Gastroesophageal sphincter (tissue), 4 donors: Measurements from ENCODE around the gene WWC2. TPM values are rescaled to one million over a fixed set of nuclear protein-coding genes. Genes with fewer than 3 reads are reported as not detected.

Experiments
- ATAC-seq: fragments of 150-250 bp; one replicate; pipeline ENCODE4 v1.9.1; 2016; ENCODE audit warnings: mild to moderate bottlenecking, moderate library complexity
- H3K27ac ChIP-seq, 4 donors: fragments of 200-600 bp; sonication (generic) in 3 of 4; 1 replicate in 3 of 4; 2 replicates in 1 of 4; pipeline ENCODE4 v1.5.1; 2016 to 2019
- H3K27me3 ChIP-seq: fragments of 200-600 bp; sonication (generic); one replicate; pipeline ENCODE4 v1.5.1; 2019
- H3K36me3 ChIP-seq, 2 donors: fragments of 200-600 bp; sonication (generic); one replicate each; pipeline ENCODE4 v1.5.1; 2019; ENCODE audit warnings: control low read depth in 1 of 2
- H3K4me1 ChIP-seq, 3 donors: fragments of 200-600 bp; sonication (generic); 1 replicate in 2 of 3; 2 replicates in 1 of 3; pipeline ENCODE4 v1.5.1; 2016 to 2019; ENCODE audit warnings: control low read depth in 2 of 3
- H3K4me3 ChIP-seq, 2 donors: fragments of 200-600 bp; sonication (generic); one replicate each; pipeline ENCODE4 v1.5.1; 2019; ENCODE audit warnings: mild to moderate bottlenecking in 1 of 2, moderate library complexity in 1 of 2
- H3K9me3 ChIP-seq, 3 donors: fragments of 200-600 bp; sonication (generic); one replicate each; pipeline ENCODE4 v1.5.1; 2017 to 2019; ENCODE audit warnings: control low read depth in 2 of 3
- EP300 ChIP-seq: sonication (generic); formaldehyde crosslinking; IDR thresholded peaks from one replicate; pipeline ENCODE4 v1.6.1; 2017; ENCODE audit warnings: antibody characterized with exemption, mild to moderate bottlenecking
- POLR2A ChIP-seq, 2 donors: fragments of 450-650 bp; IDR thresholded peaks; one replicate each; pipeline ENCODE4 v1.6.1; 2017; ENCODE audit warnings: antibody characterized with exemption in 2 of 2, mild to moderate bottlenecking in 2 of 2, moderate library complexity in 1 of 2
- POLR2AphosphoS5 ChIP-seq: sonication (generic); formaldehyde crosslinking; IDR thresholded peaks from one replicate; pipeline ENCODE4 v1.6.1; 2017; ENCODE audit warnings: antibody characterized with exemption
- WGBS, 2 donors: methylation state at CpG; one replicate each; pipeline ENCODE4 v1.1.5; 2018; ENCODE audit warnings: low coverage in 1 of 2; 5-methylcytosine and 5-hydroxymethylcytosine counted together
- total RNA-seq, 4 donors: library from RNA; depleted of rRNA; stranded (reverse); fragments of >200 nt; gene quantifications; one replicate each; pipeline ENCODE4 v1.1.0, GENCODE V29; 2016
- TF ChIP-seq, protein P1 (sequence below), 4 experiments: fragments of 200-600 bp in 2 of 4; fragments of 450-650 bp in 2 of 4; sonication (generic) in 1 of 4; IDR thresholded peaks; one replicate each; pipeline ENCODE4 v1.5.1; 2017 to 2019; ENCODE audit warnings: antibody characterized with exemption in 4 of 4, mild to moderate bottlenecking in 2 of 4, moderate library complexity in 2 of 4

The WWC2 gene
- total RNA-seq, 4 donors from 2014 or later, result 23.0 to 42.0 (median 37.2) TPM

DNA sequence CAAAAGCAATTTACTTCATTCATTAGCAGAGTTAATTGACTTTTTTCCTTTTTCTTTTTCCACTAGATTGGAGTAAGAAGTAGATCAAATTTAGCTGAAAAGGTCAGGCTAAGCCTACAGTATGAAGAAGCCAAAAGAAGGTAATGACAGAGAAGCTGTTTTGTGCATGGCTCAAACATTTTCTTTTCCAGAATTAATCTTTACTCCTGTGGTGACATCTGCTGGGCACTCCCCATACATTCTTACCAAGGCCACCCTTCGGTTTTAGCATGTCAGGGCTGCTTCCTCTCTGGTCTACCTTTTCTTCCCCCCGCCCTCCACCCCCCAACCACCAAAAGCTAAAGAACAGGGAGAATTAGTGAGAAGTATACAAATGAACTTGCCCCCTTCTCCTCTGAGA lies 150.8 kb downstream of the WWC2 start:
- TF ChIP-seq EP300, result no peak
- TF ChIP-seq, protein P1, sequence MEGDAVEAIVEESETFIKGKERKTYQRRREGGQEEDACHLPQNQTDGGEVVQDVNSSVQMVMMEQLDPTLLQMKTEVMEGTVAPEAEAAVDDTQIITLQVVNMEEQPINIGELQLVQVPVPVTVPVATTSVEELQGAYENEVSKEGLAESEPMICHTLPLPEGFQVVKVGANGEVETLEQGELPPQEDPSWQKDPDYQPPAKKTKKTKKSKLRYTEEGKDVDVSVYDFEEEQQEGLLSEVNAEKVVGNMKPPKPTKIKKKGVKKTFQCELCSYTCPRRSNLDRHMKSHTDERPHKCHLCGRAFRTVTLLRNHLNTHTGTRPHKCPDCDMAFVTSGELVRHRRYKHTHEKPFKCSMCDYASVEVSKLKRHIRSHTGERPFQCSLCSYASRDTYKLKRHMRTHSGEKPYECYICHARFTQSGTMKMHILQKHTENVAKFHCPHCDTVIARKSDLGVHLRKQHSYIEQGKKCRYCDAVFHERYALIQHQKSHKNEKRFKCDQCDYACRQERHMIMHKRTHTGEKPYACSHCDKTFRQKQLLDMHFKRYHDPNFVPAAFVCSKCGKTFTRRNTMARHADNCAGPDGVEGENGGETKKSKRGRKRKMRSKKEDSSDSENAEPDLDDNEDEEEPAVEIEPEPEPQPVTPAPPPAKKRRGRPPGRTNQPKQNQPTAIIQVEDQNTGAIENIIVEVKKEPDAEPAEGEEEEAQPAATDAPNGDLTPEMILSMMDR (IDR thresholded peaks at IDR 0.05), result peak in 2 of 4 experiments; percentile 15 to 50
- Histone ChIP-seq H3K27ac (no peak overlapping the region), H3K36me3 (peaks cover 0 to 78% of the 10 kb centered on the region in 2 donors), H3K4me3 (no peak overlapping the region), H3K9me3 (no peaks in the 10 kb centered on the region), H3K27me3 (no peaks in the 10 kb centered on the region), H3K4me1 (peaks cover 0 to 12% (median 0%) of the 10 kb centered on the region in 3 donors)
- no peak for ATAC-seq
- 63 to 65% methylated on average over 1 to 2 of the region's 2 CpGs for WGBS, 2 donors

DNA sequence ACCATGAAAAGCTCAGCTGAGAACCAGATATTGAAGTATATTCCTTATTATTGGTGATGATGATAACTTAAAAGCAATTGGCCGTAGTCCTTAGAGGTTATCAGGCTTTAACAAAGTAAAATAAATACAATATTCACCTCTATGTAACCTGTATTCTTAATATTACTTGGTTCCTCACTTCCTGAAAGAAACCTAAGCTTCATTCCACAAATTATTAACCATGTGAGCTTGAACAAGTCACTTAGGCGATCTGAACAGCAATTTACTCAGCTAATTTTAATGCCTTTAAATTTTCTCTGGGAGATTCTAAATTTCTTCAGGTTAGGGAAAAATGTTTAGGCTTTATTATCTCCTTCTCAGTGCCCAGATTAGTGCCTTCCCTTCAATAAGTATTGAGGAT lies 151.8 kb downstream of the WWC2 start:
- Histone ChIP-seq H3K27ac (no peak overlapping the region), H3K4me3 (no peak overlapping the region), H3K4me1 (peaks cover 0 to 12% (median 0%) of the 10 kb centered on the region in 3 donors), H3K27me3 (no peaks in the 10 kb centered on the region), H3K36me3 (peaks cover 0 to 71% of the 10 kb centered on the region in 2 donors), H3K9me3 (no peaks in the 10 kb centered on the region)
- TF ChIP-seq EP300, result no peak
- TF ChIP-seq, protein P1 (IDR thresholded peaks at IDR 0.05), result no peak
- WGBS, 2 donors, result 79 to 97% methylated on average over 2 of the region's 2 CpGs
- ATAC-seq, result no peak

DNA sequence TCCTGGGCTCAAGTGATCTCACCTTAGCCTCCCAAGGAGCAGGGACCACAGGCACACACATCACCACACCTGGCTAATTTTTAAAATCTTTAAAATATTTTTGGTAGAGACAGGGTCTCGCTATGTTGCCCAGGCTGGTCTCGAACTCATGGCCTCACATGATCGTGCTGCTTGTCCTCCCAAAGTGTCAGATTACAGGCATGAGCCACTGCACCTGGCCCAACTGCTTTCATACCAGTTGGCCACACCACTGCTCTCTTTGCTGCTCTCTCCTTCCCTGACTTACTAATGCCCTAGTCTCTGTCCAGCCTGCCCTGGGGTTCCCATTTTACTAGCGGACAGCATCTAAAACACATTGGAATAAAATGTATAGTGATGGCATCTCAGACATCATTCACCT lies 153.9 kb downstream of the WWC2 start:
- Histone ChIP-seq H3K9me3 (no peaks in the 10 kb centered on the region), H3K27ac (no peak overlapping the region), H3K4me1 (peaks cover 0 to 20% (median 0%) of the 10 kb centered on the region in 3 donors), H3K36me3 (peaks cover 0 to 63% of the 10 kb centered on the region in 2 donors), H3K4me3 (no peak overlapping the region), H3K27me3 (no peaks in the 10 kb centered on the region)
- no peak for ATAC-seq
- TF ChIP-seq POLR2AphosphoS5 (no peak), POLR2A (IDR thresholded peaks at IDR 0.05) (no peak)
- TF ChIP-seq, protein P1 (IDR thresholded peaks at IDR 0.05), result no peak
- WGBS, 2 donors, result 75 to 95% methylated on average over 2 to 4 of the region's 4 CpGs

DNA sequence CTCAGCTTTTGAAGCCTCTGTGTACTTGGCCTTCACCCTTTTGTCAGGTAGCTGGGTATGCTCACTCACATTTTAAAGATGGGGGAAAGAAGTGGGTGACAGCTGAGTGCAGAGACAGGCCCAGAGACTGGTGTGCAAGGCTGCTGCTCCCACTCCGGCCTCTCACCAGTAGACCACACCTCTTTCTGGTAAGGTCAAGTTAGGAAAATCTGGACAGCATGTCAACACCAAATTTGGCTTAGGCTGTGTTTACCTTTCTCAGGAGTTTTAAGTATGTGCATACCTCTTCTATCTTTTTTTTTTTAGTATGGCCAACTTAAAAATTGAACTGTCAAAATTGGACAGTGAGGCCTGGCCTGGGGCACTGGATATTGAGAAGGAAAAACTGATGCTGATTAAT lies 154.4 kb downstream of the WWC2 start:
- Histone ChIP-seq H3K27ac (no peak overlapping the region), H3K4me3 (no peak overlapping the region), H3K36me3 (peaks cover 0 to 58% of the 10 kb centered on the region in 2 donors), H3K9me3 (no peaks in the 10 kb centered on the region), H3K27me3 (no peaks in the 10 kb centered on the region), H3K4me1 (peaks cover 0 to 20% (median 0%) of the 10 kb centered on the region in 3 donors)
- TF ChIP-seq POLR2AphosphoS5 (no peak), EP300 (no peak), POLR2A (IDR thresholded peaks at IDR 0.05) (no peak)
- TF ChIP-seq, protein P1 (IDR thresholded peaks at IDR 0.05), result no peak
- ATAC-seq, result no peak
- WGBS, 2 donors, result no CpG with 5 or more reads among the region's 1 CpG

DNA sequence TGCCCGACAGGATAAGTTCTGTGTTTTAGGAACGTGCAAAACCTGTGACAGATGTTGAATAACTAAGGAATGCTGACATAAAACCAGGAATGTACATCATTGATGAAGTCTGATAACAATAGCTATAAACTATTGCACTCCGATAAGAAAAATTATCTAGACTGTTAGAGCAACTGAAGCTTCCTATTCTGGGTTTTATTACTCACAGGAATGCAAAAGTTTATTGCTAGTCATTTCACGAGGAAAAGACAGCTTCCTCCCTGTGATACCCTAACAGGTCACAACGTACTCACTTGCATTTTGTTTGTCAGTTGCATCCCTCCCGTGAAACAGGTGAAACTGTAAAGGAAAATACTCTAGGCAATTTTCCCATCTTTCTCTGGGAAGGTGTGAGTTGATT lies 155.1 kb downstream of the WWC2 start:
- H3K9me3 ChIP-seq, result no peaks in the 10 kb centered on the region
- 76 to 79% methylated on average over 6 of the region's 6 CpGs for WGBS, 2 donors
- ATAC-seq, result no peak
- H3K4me1 ChIP-seq, result peaks cover 0 to 20% (median 0%) of the 10 kb centered on the region in 3 donors
- H3K4me3 ChIP-seq, result no peak overlapping the region
- no peaks in the 10 kb centered on the region for H3K27me3 ChIP-seq
- peaks cover 0 to 52% of the 10 kb centered on the region in 2 donors for H3K36me3 ChIP-seq
- no peak overlapping the region for H3K27ac ChIP-seq
- TF ChIP-seq, protein P1 (IDR thresholded peaks at IDR 0.05), result no peak
- TF ChIP-seq POLR2A (IDR thresholded peaks at IDR 0.05) (no peak), POLR2AphosphoS5 (no peak), EP300 (no peak)
